HCT116 (cell line): ENCODE measurements around the gene ITGB6. TPM values are rescaled to one million over a fixed set of nuclear protein-coding genes. Genes with fewer than 3 reads are reported as not detected.

Experiments used
- ATAC-seq: fragments of 200-7000 bp; cut with Tn5 transposase; 2 replicates; pipeline ENCODE4 v1.9.1; 2020; ENCODE audit warnings: mild to moderate bottlenecking, moderate library complexity
- BruUV-seq: library from RNA; stranded (reverse); fragments of 400-500 nt; replicated peaks from 2 replicates; lab custom pipeline; 2021; lab: Mats Ljungman, UMichigan
- CTCF ChIA-PET: fragments of 300-600 bp; sonication (Branson Sonifier 250); formaldehyde crosslinking; loops from one replicate; lab custom pipeline; 2021; ENCODE audit warnings: antibody characterized with exemption; lab: Charles Lee
- POLR2A ChIA-PET: fragments of 300-600, 350-600 bp; sonication (Branson Sonifier 250); formaldehyde crosslinking; loops from one replicate; lab custom pipeline; 2021; ENCODE audit warnings: antibody characterized with exemption; lab: Charles Lee
- RAD21 ChIA-PET, 2 experiments: fragments of 300-600 bp; sonication (Branson Sonifier 250); formaldehyde crosslinking; loops; one replicate each; lab custom pipeline; 2023; ENCODE audit warnings: low total read pairs in 2 of 2; ENCODE audit not compliant: uncharacterized antibody in 2 of 2, unreplicated experiment in 2 of 2, low non-redundant PET in 1 of 2; lab: Charles Lee
- DNase-seq: peaks from one replicate; pipeline ENCODE4 v3.0.0-alpha.2; 2010; ENCODE audit warnings: low read depth, low spot score
- H2AFZ ChIP-seq: fragments of 200-600 bp; shearing (Covaris generic), sonication (generic); 2 replicates; pipeline ENCODE4 v1.6.1; 2017; ENCODE audit warnings: low read depth, mixed run types, mixed read lengths, antibody characterized with exemption, low read length; ENCODE audit not compliant: poor library complexity, severe bottlenecking
- H3K27ac ChIP-seq: 2 replicates; pipeline ENCODE4 v1.5.1; 2012; ENCODE audit warnings: low read depth, low read length
- H3K27me3 ChIP-seq: fragments of 200-600 bp; sonication (generic); 2 replicates; pipeline ENCODE4 v1.6.1; 2016; ENCODE audit warnings: mixed run types, low read length, mixed read lengths; ENCODE audit not compliant: insufficient read depth
- H3K36me3 ChIP-seq, 2 experiments: fragments of 200-500 bp in 1 of 2; fragments of 200-600 bp in 1 of 2; sonication (Bioruptor generic) in 1 of 2; sonication (generic) in 1 of 2; 2 replicates each; pipeline versions ENCODE4 v1.5.1 to v1.6.1; 2014 to 2016; ENCODE audit warnings: low read length in 2 of 2, inconsistent platforms in 1 of 2, mixed read lengths in 1 of 2, mixed run types in 1 of 2; ENCODE audit not compliant: insufficient read depth in 2 of 2, control insufficient read depth in 1 of 2
- H3K4me1 ChIP-seq, 2 experiments: fragments of 200-600 bp in 1 of 2; sonication (generic) in 1 of 2; 2 replicates each; pipeline versions ENCODE4 v1.5.1 to v1.6.1; 2012 to 2017; ENCODE audit warnings: low read length in 2 of 2, inconsistent platforms in 1 of 2, mild to moderate bottlenecking in 1 of 2, mixed read lengths in 1 of 2, mixed run types in 1 of 2, moderate library complexity in 1 of 2; ENCODE audit not compliant: insufficient read depth in 2 of 2, control insufficient read depth in 1 of 2
- H3K4me2 ChIP-seq: fragments of 200-600 bp; sonication (generic); 2 replicates; pipeline ENCODE4 v1.6.1; 2017; ENCODE audit warnings: mixed run types, low read length, mixed read lengths
- H3K4me3 ChIP-seq, 2 experiments: fragments of 200-600 bp in 1 of 2; sonication (generic) in 1 of 2; replicated peaks in 1 of 2; 2 replicates each; pipeline ENCODE4 v1.5.1; 2011 to 2016; ENCODE audit warnings: low read length in 2 of 2, control low read depth in 1 of 2, low read depth in 1 of 2, mild to moderate bottlenecking in 1 of 2, mixed read lengths in 1 of 2, mixed run types in 1 of 2
- H3K79me2 ChIP-seq: fragments of 200-600 bp; sonication (generic); 2 replicates; pipeline ENCODE4 v1.6.1; 2017; ENCODE audit warnings: mild to moderate bottlenecking, mixed run types, low read length, moderate library complexity, mixed read lengths; ENCODE audit not compliant: insufficient read depth
- H3K9ac ChIP-seq: fragments of 200-600 bp; sonication (generic); 2 replicates; pipeline ENCODE4 v1.6.1; 2016; ENCODE audit warnings: low read length, mixed read lengths
- H3K9me2 ChIP-seq: fragments of 200-600 bp; sonication (generic), shearing (Covaris generic); 2 replicates; pipeline ENCODE4 v1.6.1; 2017; ENCODE audit warnings: mixed run types, mild to moderate bottlenecking, moderate library complexity; ENCODE audit not compliant: insufficient read depth
- H3K9me3 ChIP-seq, 2 experiments: fragments of 200-500 bp in 1 of 2; fragments of 200-600 bp in 1 of 2; sonication (Bioruptor generic) in 1 of 2; sonication (generic) in 1 of 2; 2 replicates each; pipeline ENCODE4 v1.6.1; 2014 to 2017; ENCODE audit warnings: low read length in 2 of 2, mixed read lengths in 2 of 2, inconsistent platforms in 1 of 2, low read depth in 1 of 2, mild to moderate bottlenecking in 1 of 2, mixed run types in 1 of 2, moderate library complexity in 1 of 2; ENCODE audit not compliant: control insufficient read depth in 1 of 2, insufficient read depth in 1 of 2
- H4K20me1 ChIP-seq: fragments of 200-600 bp; sonication (generic), shearing (Covaris generic); 2 replicates; pipeline ENCODE4 v1.6.1; 2017; ENCODE audit warnings: mixed run types, mild to moderate bottlenecking, moderate library complexity; ENCODE audit not compliant: insufficient read depth
- CEBPB ChIP-seq: IDR thresholded peaks from 2 replicates; pipeline ENCODE4 v1.6.1; 2012; ENCODE audit warnings: low read depth
- ELF1 ChIP-seq: IDR thresholded peaks from 2 replicates; pipeline ENCODE4 v1.6.1; 2012; ENCODE audit warnings: low read depth, borderline replicate concordance
- EZH2 ChIP-seq: fragments of 200-600 bp; sonication (generic); IDR thresholded peaks from 2 replicates; pipeline ENCODE4 v1.6.1; 2017; ENCODE audit warnings: antibody characterized with exemption, mixed run types
- FOSL1 ChIP-seq: IDR thresholded peaks from 2 replicates; pipeline ENCODE4 v1.6.1; 2012; ENCODE audit warnings: low read depth
- JUND ChIP-seq: IDR thresholded peaks from 2 replicates; pipeline ENCODE4 v1.6.1; 2012
- POLR2A ChIP-seq: IDR thresholded peaks from 2 replicates; pipeline ENCODE4 v1.7.0; 2011; ENCODE audit warnings: borderline replicate concordance; ENCODE audit not compliant: insufficient read depth, insufficient read length; ENCODE audit errors: extremely low read depth
- POLR2AphosphoS5 ChIP-seq: IDR thresholded peaks from 2 replicates; pipeline ENCODE4 v1.6.1; 2011; ENCODE audit warnings: mild to moderate bottlenecking, low read depth, low read length, moderate library complexity
- RAD21 ChIP-seq: IDR thresholded peaks from 2 replicates; pipeline ENCODE4 v1.6.1; 2012; ENCODE audit warnings: low read depth, mild to moderate bottlenecking
- REST ChIP-seq: IDR thresholded peaks from 2 replicates; pipeline ENCODE4 v1.6.1; 2012; ENCODE audit warnings: low read depth
- SIN3A ChIP-seq: IDR thresholded peaks from 2 replicates; pipeline ENCODE4 v1.6.1; 2012; ENCODE audit warnings: low read depth
- YY1 ChIP-seq: IDR thresholded peaks from 2 replicates; pipeline ENCODE4 v1.6.1; 2011; ENCODE audit warnings: low read length, low read depth, moderate library complexity, mild to moderate bottlenecking; ENCODE audit not compliant: insufficient replicate concordance; ENCODE audit errors: extremely low read depth
- ZFX ChIP-seq: fragments of 450-650 bp; IDR thresholded peaks from 2 replicates; pipeline ENCODE4 v1.6.1; 2017
- ZNF274 ChIP-seq: fragments of 200-500 bp; sonication (Bioruptor generic); IDR thresholded peaks from 2 replicates; pipeline ENCODE4 v1.6.1; 2014; ENCODE audit warnings: mild to moderate bottlenecking, low read depth, low read length, inconsistent platforms
- intact Hi-C: fragments of 100-400 bp; cut with micrococcal nuclease; formaldehyde crosslinking; loops from 2 replicates; pipeline ENCODE4 v1.10.0; 2022
- total RNA-seq: library from RNA; stranded (reverse); gene quantifications from one replicate; pipeline ENCODE4 v1.2.1, GENCODE V29; 2021; ENCODE audit not compliant: unreplicated experiment
- TF ChIP-seq, protein P1 (sequence below), 3 experiments: fragments of 200-600 bp in 1 of 3; sonication (generic) in 1 of 3; IDR thresholded peaks in 2 of 3; conservative IDR thresholded peaks in 1 of 3; 2 replicates each; pipeline ENCODE4 v1.5.1; 2012 to 2017; ENCODE audit warnings: low read depth in 2 of 3, low read length in 2 of 3, antibody characterized with exemption in 1 of 3, borderline replicate concordance in 1 of 3, control low read depth in 1 of 3, mild to moderate bottlenecking in 1 of 3, mixed read lengths in 1 of 3, mixed run types in 1 of 3, moderate library complexity in 1 of 3; ENCODE audit not compliant: insufficient read depth in 1 of 3
- TF ChIP-seq, protein P2 (sequence below): IDR thresholded peaks from 2 replicates; pipeline ENCODE4 v1.6.1; 2012

Gene ITGB6
- total RNA-seq, 1 experiment from 2014 or later = 0.12 TPM

DNA sequence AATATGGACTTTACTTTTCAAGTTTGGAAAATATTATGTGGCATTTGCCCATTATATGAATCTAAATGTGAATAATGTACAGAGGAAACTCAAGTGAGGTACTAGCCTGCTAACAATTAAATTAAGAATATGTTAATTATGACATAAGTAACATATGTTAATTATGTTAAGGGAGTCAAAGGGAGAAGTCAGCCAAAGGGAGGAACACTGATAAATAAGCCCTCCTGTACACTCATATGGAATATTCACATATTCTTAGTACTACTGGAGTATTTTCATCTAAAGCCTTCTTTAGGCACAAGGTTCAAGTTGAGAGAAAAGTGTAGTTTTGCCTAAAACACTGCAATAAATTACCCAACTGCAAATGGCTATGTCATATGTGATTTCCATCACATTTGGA, 30.1 kb downstream of the ITGB6 start:
- no TSS peak for BruUV-seq
- Histone ChIP-seq H3K9ac (no peak overlapping the region), H4K20me1 (no peaks in the 10 kb centered on the region), H3K36me3 (no peaks in the 10 kb centered on the region), H3K79me2 (no peaks in the 10 kb centered on the region)
- intact Hi-C loops = no loop called here
- POLR2A ChIA-PET = no interaction called here
- ATAC-seq = no peak
- TF ChIP-seq FOSL1 (no peak), SIN3A (no peak), ELF1 (no peak), POLR2A (no peak), ZNF274 (no peak), REST (no peak), ZFX (no peak), YY1 (no peak), RAD21 (no peak), POLR2AphosphoS5 (no peak), EZH2 (no peak), JUND (no peak), CEBPB (no peak)
- TF ChIP-seq, protein P1, sequence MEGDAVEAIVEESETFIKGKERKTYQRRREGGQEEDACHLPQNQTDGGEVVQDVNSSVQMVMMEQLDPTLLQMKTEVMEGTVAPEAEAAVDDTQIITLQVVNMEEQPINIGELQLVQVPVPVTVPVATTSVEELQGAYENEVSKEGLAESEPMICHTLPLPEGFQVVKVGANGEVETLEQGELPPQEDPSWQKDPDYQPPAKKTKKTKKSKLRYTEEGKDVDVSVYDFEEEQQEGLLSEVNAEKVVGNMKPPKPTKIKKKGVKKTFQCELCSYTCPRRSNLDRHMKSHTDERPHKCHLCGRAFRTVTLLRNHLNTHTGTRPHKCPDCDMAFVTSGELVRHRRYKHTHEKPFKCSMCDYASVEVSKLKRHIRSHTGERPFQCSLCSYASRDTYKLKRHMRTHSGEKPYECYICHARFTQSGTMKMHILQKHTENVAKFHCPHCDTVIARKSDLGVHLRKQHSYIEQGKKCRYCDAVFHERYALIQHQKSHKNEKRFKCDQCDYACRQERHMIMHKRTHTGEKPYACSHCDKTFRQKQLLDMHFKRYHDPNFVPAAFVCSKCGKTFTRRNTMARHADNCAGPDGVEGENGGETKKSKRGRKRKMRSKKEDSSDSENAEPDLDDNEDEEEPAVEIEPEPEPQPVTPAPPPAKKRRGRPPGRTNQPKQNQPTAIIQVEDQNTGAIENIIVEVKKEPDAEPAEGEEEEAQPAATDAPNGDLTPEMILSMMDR (IDR thresholded peaks at IDR 0.05 in 2 of 3, conservative IDR thresholded peaks at IDR 0.05 in 1 of 3; ENCODE audit: borderline replicate concordance in 1 of 3, insufficient read depth in 1 of 3, low read depth in 2 of 3, low read length in 2 of 3) = no peak
- TF ChIP-seq, protein P2, sequence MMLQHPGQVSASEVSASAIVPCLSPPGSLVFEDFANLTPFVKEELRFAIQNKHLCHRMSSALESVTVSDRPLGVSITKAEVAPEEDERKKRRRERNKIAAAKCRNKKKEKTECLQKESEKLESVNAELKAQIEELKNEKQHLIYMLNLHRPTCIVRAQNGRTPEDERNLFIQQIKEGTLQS = no peak
- TF ChIP-seq, all 23 proteins: peak for 0
- H3K4me3 ChIP-seq = no peak overlapping the region
- no peak overlapping the region for H2AFZ ChIP-seq
- no peak overlapping the region for H3K4me2 ChIP-seq
- no peaks in the 10 kb centered on the region for H3K9me3 ChIP-seq
- H3K27me3 ChIP-seq = no peaks in the 10 kb centered on the region
- H3K4me1 ChIP-seq = no peaks in the 10 kb centered on the region
- H3K9me2 ChIP-seq = no peaks in the 10 kb centered on the region
- CTCF ChIA-PET = no interaction called here
- RAD21 ChIA-PET = no interaction called here
- DNase-seq = no peak
- H3K27ac ChIP-seq = no peak overlapping the region
